CD4-positive, alpha-beta memory T cell (primary cell): ENCODE measurements around the gene TAAR1. TPM values are rescaled to one million over a fixed set of nuclear protein-coding genes. Genes with fewer than 3 reads are reported as not detected.

ENCODE experiments used
- CTCF ChIA-PET: fragments of 350-600 bp; sonication (Branson Sonifier 250); formaldehyde crosslinking; loops from one replicate; lab custom pipeline; 2021; ENCODE audit warnings: inconsistent platforms; ENCODE audit not compliant: partially characterized antibody; lab: Charles Lee
- POLR2A ChIA-PET: fragments of 350-600 bp; sonication (Branson Sonifier 250); formaldehyde crosslinking; loops from one replicate; lab custom pipeline; 2021; ENCODE audit not compliant: partially characterized antibody; lab: Charles Lee
- DNase-seq, 5 donors: peaks; one replicate each; pipeline versions ENCODE4 v3.0.0 to v3.0.0-alpha.2; 2020 to 2022; ENCODE audit warnings: mixed read lengths in 1 of 5
- H3K27ac ChIP-seq: one replicate; pipeline ENCODE4 v1.7.0; 2013; ENCODE audit warnings: low read depth, low read length
- H3K27me3 ChIP-seq: 2 replicates; pipeline ENCODE4 v1.7.0; 2013; ENCODE audit warnings: mild to moderate bottlenecking, low read length, moderate library complexity; ENCODE audit not compliant: insufficient read depth
- H3K36me3 ChIP-seq: 2 replicates; pipeline ENCODE4 v1.7.0; 2013; ENCODE audit warnings: mild to moderate bottlenecking, low read length, moderate library complexity; ENCODE audit not compliant: insufficient read depth
- H3K4me1 ChIP-seq: 2 replicates; pipeline ENCODE4 v1.7.0; 2013; ENCODE audit warnings: mild to moderate bottlenecking, low read length, moderate library complexity; ENCODE audit not compliant: insufficient read depth
- H3K4me3 ChIP-seq, 2 donors: one replicate each; pipeline ENCODE4 v1.7.0; 2013; ENCODE audit warnings: low read length in 2 of 2, mild to moderate bottlenecking in 1 of 2
- H3K9me3 ChIP-seq, 2 donors: one replicate each; pipeline ENCODE4 v1.7.0; 2013; ENCODE audit warnings: low read length in 2 of 2, control low read depth in 1 of 2; ENCODE audit not compliant: control insufficient read depth in 1 of 2
- H3K27ac Mint-ChIP-seq, 7 donors: one replicate each; pipeline ENCODE4 v1.8.0; 2020 to 2021; ENCODE audit warnings: mixed read lengths in 7 of 7, mild to moderate bottlenecking in 6 of 7, inconsistent platforms in 3 of 7, moderate library complexity in 3 of 7
- H3K27me3 Mint-ChIP-seq, 2 donors: one replicate each; pipeline ENCODE4 v1.8.0; 2020 to 2021; ENCODE audit warnings: mixed read lengths in 2 of 2
- H3K36me3 Mint-ChIP-seq, 2 donors: one replicate each; pipeline ENCODE4 v1.8.0; 2020 to 2021; ENCODE audit warnings: mixed read lengths in 2 of 2, inconsistent platforms in 1 of 2, mild to moderate bottlenecking in 1 of 2
- H3K4me1 Mint-ChIP-seq, 4 donors: one replicate each; pipeline ENCODE4 v1.8.0; 2020 to 2021; ENCODE audit warnings: mixed read lengths in 4 of 4, mild to moderate bottlenecking in 1 of 4
- H3K4me3 Mint-ChIP-seq, 8 donors: one replicate each; pipeline ENCODE4 v1.8.0; 2020 to 2021; ENCODE audit warnings: mixed read lengths in 8 of 8, mild to moderate bottlenecking in 7 of 8, moderate library complexity in 6 of 8, inconsistent platforms in 3 of 8
- H3K9me3 Mint-ChIP-seq, 8 donors: one replicate each; pipeline ENCODE4 v1.8.0; 2020 to 2021; ENCODE audit warnings: mixed read lengths in 8 of 8, mild to moderate bottlenecking in 5 of 8, inconsistent platforms in 3 of 8, moderate library complexity in 1 of 8
- intact Hi-C: fragments of 100-400 bp; cut with micrococcal nuclease; formaldehyde crosslinking; loops from one replicate; pipeline ENCODE4 v1.15.1; 2023
- polyA plus RNA-seq, 2 donors: library from polyadenylated mRNA; unstranded; fragments of 300-500 nt; fragmentation: Illumina TruSeq; gene quantifications; one replicate each; pipeline ENCODE4 v1.2.3, GENCODE V29; 2021
- total RNA-seq, 2 experiments: library from RNA; stranded (reverse); gene quantifications; one replicate each; pipeline ENCODE4 v1.2.3, GENCODE V29; 2021

Gene TAAR1
- total and polyA plus RNA-seq, 4 experiments from 2014 or later, result not detected

DNA sequence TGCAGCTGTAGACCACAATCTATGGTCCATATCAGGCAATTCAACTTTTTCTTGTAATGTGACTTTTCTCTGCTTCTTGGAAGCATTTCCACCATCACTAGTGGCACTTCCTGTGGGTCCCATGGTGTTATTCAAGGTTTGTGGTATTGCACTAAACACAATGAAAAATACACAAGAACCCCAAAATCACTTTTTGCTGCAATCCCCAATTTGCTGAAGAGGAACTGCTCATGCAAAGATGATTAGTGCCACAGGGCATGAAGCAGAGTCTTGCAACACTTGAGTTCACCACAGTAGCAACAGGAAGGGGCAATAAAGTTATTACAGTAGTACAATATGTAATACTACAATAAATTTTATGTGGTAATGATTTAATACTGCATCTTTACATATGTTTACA is 16.8 kb upstream of the TAAR1 start:
- Mint-ChIP-seq H3K27me3 (peaks cover 0 to 8% of the 10 kb centered on the region in 2 donors), H3K27ac (no peak overlapping the region), H3K36me3 (no peaks in the 10 kb centered on the region), H3K9me3 (no peaks in the 10 kb centered on the region), H3K4me1 (peaks cover 0 to 5% (median 0%) of the 10 kb centered on the region in 4 donors), H3K4me3 (no peak overlapping the region)
- Histone ChIP-seq H3K4me1 (no peaks in the 10 kb centered on the region), H3K9me3 (no peaks in the 10 kb centered on the region), H3K4me3 (no peak overlapping the region), H3K36me3 (no peaks in the 10 kb centered on the region), H3K27me3 (no peaks in the 10 kb centered on the region), H3K27ac (no peak overlapping the region)
- ChIA-PET CTCF (no interaction called here), POLR2A (no interaction called here)
- DNase-seq, result no peak
- intact Hi-C loops, result no loop called here

- H3K4me3 Mint-ChIP-seq, result no peak overlapping the region
- Histone ChIP-seq H3K4me1 (no peaks in the 10 kb centered on the region), H3K27me3 (no peaks in the 10 kb centered on the region), H3K36me3 (no peaks in the 10 kb centered on the region), H3K27ac (no peak overlapping the region), H3K9me3 (no peaks in the 10 kb centered on the region), H3K4me3 (no peak overlapping the region)
- POLR2A ChIA-PET, result no interaction called here
- no peaks in the 10 kb centered on the region for H3K9me3 Mint-ChIP-seq
- DNase-seq, result no peak
- peaks cover 0 to 5% (median 0%) of the 10 kb centered on the region in 4 donors for H3K4me1 Mint-ChIP-seq
- no peaks in the 10 kb centered on the region for H3K36me3 Mint-ChIP-seq
- CTCF ChIA-PET, result no interaction called here
- H3K27me3 Mint-ChIP-seq, result peaks cover 0 to 8% of the 10 kb centered on the region in 2 donors
- intact Hi-C loops, result no loop called here
- peak overlapping the region in 1 of 7 donors; percentile 73 for H3K27ac Mint-ChIP-seq
These were observed 16.0 kb upstream of the TAAR1 start for GRCh38 chr6:132675002-132675401.

DNA sequence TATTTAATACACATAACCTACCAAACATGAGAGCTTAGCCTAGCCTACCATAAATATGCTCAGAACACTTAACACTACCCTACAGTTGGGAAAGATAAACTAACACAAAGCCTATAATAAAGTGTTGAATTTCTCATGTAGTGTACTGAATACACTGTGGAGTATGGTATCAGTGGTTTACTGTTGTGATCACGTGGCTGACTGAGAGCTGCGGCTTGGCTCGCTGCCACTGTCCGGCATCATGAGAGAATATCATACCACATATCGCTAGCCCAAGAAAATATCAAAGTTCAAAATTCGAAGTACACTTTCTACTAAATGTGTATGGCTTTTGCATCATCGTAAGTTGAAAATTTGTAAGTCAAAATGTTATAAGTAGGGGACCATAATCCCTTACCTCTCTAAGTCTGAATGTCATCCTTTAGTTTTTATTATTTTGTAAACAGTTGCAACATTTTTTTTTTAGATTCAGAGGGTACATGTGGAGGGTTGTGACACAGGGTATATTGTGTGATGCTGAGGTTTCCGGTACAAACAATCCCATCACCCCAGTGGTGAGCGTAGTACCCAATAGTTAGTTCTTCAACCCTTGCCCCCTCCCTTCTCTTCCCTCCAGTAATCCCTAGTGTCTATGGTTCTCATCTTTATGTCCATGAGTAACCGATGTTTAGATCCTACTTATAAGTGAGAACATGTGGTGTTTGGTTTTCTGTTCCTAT is 14.6 kb upstream of the TAAR1 start:
- H3K9me3 ChIP-seq, result no peaks in the 10 kb centered on the region
- Mint-ChIP-seq H3K4me1 (peaks cover 0 to 4% (median 3%) of the 10 kb centered on the region in 4 donors), H3K27me3 (peaks cover 6 to 8% of the 10 kb centered on the region in 2 donors), H3K36me3 (no peaks in the 10 kb centered on the region), H3K4me3 (no peak overlapping the region), H3K27ac (no peak overlapping the region), H3K9me3 (no peaks in the 10 kb centered on the region)
- H3K4me3 ChIP-seq, result no peak overlapping the region
- no peak for DNase-seq
- no peaks in the 10 kb centered on the region for H3K27me3 ChIP-seq
- H3K27ac ChIP-seq, result no peak overlapping the region
- ChIA-PET POLR2A (interaction anchor here (1.0 kb wide), 1 partner anchor 139 kb away, joined by 3 read pairs; no protein-coding TSS in a partner anchor), CTCF (interaction anchor here (0.6 kb wide), 1 partner anchor 1865 kb away, joined by 4 read pairs; no protein-coding TSS in a partner anchor)
- H3K4me1 ChIP-seq, result peaks cover 4% of the 10 kb centered on the region
- intact Hi-C loops, result no loop called here
- no peaks in the 10 kb centered on the region for H3K36me3 ChIP-seq

DNA sequence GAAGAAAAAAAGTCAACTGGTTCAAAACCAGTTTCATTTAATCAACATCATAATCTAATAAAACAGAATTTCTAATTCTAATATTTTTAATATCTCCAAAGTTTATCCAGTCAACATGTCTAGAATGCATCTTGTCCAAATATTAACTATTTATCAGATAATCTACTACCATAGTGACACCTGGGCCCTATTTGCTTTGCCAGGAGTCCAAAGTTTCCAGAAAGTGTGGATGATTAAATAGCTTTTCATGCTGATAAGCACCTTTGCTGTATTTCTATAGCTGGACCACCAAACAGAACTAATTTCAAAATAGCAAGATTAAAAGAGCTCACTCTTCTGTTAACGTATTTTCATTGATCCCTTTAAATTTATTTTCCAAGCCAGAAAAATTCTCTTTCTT is 12.3 kb upstream of the TAAR1 start:
- Histone ChIP-seq H3K27ac (no peak overlapping the region), H3K4me3 (no peak overlapping the region), H3K27me3 (no peaks in the 10 kb centered on the region), H3K4me1 (peaks cover 4% of the 10 kb centered on the region), H3K36me3 (no peaks in the 10 kb centered on the region), H3K9me3 (no peaks in the 10 kb centered on the region)
- no peaks in the 10 kb centered on the region for H3K36me3 Mint-ChIP-seq
- H3K27me3 Mint-ChIP-seq, result peaks cover 3 to 6% of the 10 kb centered on the region in 2 donors
- CTCF ChIA-PET, result interaction anchor here (1.2 to 6.3 kb wide), 8 partner anchors 17 to 1246 kb away, joined by 3 to 45 read pairs (median 6); partner anchors contain the start of gene SLC18B1
- H3K9me3 Mint-ChIP-seq, result no peaks in the 10 kb centered on the region
- POLR2A ChIA-PET, result no interaction called here
- H3K4me3 Mint-ChIP-seq, result no peak overlapping the region
- H3K27ac Mint-ChIP-seq, result no peak overlapping the region
- intact Hi-C loops, result loop anchor here (2.0 kb wide), 1 partner anchor 882 kb away; no protein-coding TSS in a partner anchor
- peaks cover 0 to 4% (median 3%) of the 10 kb centered on the region in 4 donors for H3K4me1 Mint-ChIP-seq
- DNase-seq, result no peak

- H3K27ac Mint-ChIP-seq, result no peak overlapping the region
These were observed 10.8 kb upstream of the TAAR1 start for GRCh38 chr6:132669690-132670291.

GRCh38 chr6:132666118-132666517 is 7.1 kb upstream of the TAAR1 start:
- no peaks in the 10 kb centered on the region for H3K9me3 Mint-ChIP-seq
- ChIA-PET CTCF (interaction anchor here (6.3 kb wide), 1 partner anchor 132 kb away, joined by 45 read pairs; the partner anchor contains the start of gene SLC18B1), POLR2A (no interaction called here)
- no peak for DNase-seq
- Histone ChIP-seq H3K36me3 (no peaks in the 10 kb centered on the region), H3K27me3 (no peaks in the 10 kb centered on the region), H3K9me3 (no peaks in the 10 kb centered on the region), H3K4me3 (no peak overlapping the region), H3K27ac (no peak overlapping the region), H3K4me1 (peaks cover 4% of the 10 kb centered on the region)
- H3K4me3 Mint-ChIP-seq, result no peak overlapping the region
- peaks cover 0 to 4% (median 3%) of the 10 kb centered on the region in 4 donors for H3K4me1 Mint-ChIP-seq
- no peaks in the 10 kb centered on the region for H3K36me3 Mint-ChIP-seq
- H3K27ac Mint-ChIP-seq, result no peak overlapping the region
- intact Hi-C loops, result loop anchor here (5.0 kb wide), 1 partner anchor 1431 kb away; no protein-coding TSS in a partner anchor
- peaks cover 1 to 6% of the 10 kb centered on the region in 2 donors for H3K27me3 Mint-ChIP-seq

More at GRCh38 chr6:132669690-132670291, 10.8 kb upstream of the TAAR1 start:
- Histone ChIP-seq H3K4me1 (peaks cover 4% of the 10 kb centered on the region), H3K9me3 (no peaks in the 10 kb centered on the region), H3K36me3 (no peaks in the 10 kb centered on the region), H3K4me3 (no peak overlapping the region), H3K27me3 (no peaks in the 10 kb centered on the region), H3K27ac (no peak overlapping the region)
- Mint-ChIP-seq H3K36me3 (no peaks in the 10 kb centered on the region), H3K4me1 (peaks cover 0 to 4% (median 3%) of the 10 kb centered on the region in 4 donors), H3K9me3 (no peaks in the 10 kb centered on the region), H3K27me3 (peaks cover 2 to 6% of the 10 kb centered on the region in 2 donors), H3K4me3 (no peak overlapping the region)
- ChIA-PET POLR2A (interaction anchor here (0.9 kb wide), 1 partner anchor 154 kb away, joined by 4 read pairs; no protein-coding TSS in a partner anchor), CTCF (interaction anchor here (0.6 to 6.3 kb wide), 18 partner anchors 10 to 1724 kb away, joined by 3 to 45 read pairs (median 5); partner anchors contain the start of genes RPS12, SLC18B1 and SLC2A12)
- DNase-seq, result peak in 4 of 5 donors; percentile 22 to 39 (median 36)
- intact Hi-C loops, result loop anchor here (1.0 to 5.0 kb wide), 8 partner anchors 99 to 1428 kb away; partner anchors contain the start of gene RPS12
